GDM1 (cell line): Measurements from ENCODE around the gene SLC8B1.

Source experiments
- DNase-seq: peaks from one replicate; lab custom pipeline; 2025; lab: John Stamatoyannopoulos, UW

SLC8B1 gene

GRCh38 chr12:113292547-113292946, 42.4 kb downstream of the SLC8B1 start:
- DNase-seq: no peak

GRCh38 chr12:113292091-113292490, 42.8 kb downstream of the SLC8B1 start:
- no peak for DNase-seq

GRCh38 chr12:113291586-113291985, 43.3 kb downstream of the SLC8B1 start:
- DNase-seq: no peak

- no peak for DNase-seq
Measured at GRCh38 chr12:113290506-113290905, 44.4 kb downstream of the SLC8B1 start.

- DNase-seq: no peak
Measured at GRCh38 chr12:113289361-113289760, 45.5 kb downstream of the SLC8B1 start.

- DNase-seq: no peak
Measured at GRCh38 chr12:113287899-113288282, 47.0 kb downstream of the SLC8B1 start.

- DNase-seq: no peak
Measured at GRCh38 chr12:113287146-113287898, 47.6 kb downstream of the SLC8B1 start.

- no peak for DNase-seq
Measured at GRCh38 chr12:113286712-113287111, 48.2 kb downstream of the SLC8B1 start.

GRCh38 chr12:113285679-113286610, 49.0 kb downstream of the SLC8B1 start:
- no peak for DNase-seq

- no peak for DNase-seq
Measured at GRCh38 chr12:113284751-113285150, 50.2 kb downstream of the SLC8B1 start.

- no peak for DNase-seq
Measured at GRCh38 chr12:113278633-113279032, 56.3 kb downstream of the SLC8B1 start.

- DNase-seq: no peak
Measured at GRCh38 chr12:113278141-113278540, 56.8 kb downstream of the SLC8B1 start.

GRCh38 chr12:113277511-113277910, 57.4 kb downstream of the SLC8B1 start:
- DNase-seq: no peak

- DNase-seq: no peak
Measured at GRCh38 chr12:113276946-113277500, 57.9 kb downstream of the SLC8B1 start.

- no peak for DNase-seq
Measured at GRCh38 chr12:113276306-113276705, 58.6 kb downstream of the SLC8B1 start.

GRCh38 chr12:113274848-113275247, 60.1 kb downstream of the SLC8B1 start:
- DNase-seq: no peak

GRCh38 chr12:113273053-113273725, 61.7 kb downstream of the SLC8B1 start:
- no peak for DNase-seq

- no peak for DNase-seq
Measured at GRCh38 chr12:113271853-113272561, 62.9 kb downstream of the SLC8B1 start.

GRCh38 chr12:113271466-113271852, 63.5 kb downstream of the SLC8B1 start:
- no peak for DNase-seq

GRCh38 chr12:113270709-113271009, 64.2 kb downstream of the SLC8B1 start:
- DNase-seq: no peak

GRCh38 chr12:113269257-113269943, 65.5 kb downstream of the SLC8B1 start:
- DNase-seq: no peak
